K562 (cell line): ENCODE results near the gene ERMN.

ENCODE experiments used
- CBX2 ChIP-seq: fragments of 200-600 bp; sonication (generic); IDR thresholded peaks from one replicate; pipeline ENCODE4 v1.6.1; 2012; ENCODE audit warnings: mild to moderate bottlenecking, low read length, inconsistent platforms; ENCODE audit not compliant: insufficient read depth, poor library complexity, severe bottlenecking
- EGR1 ChIP-seq: fragments of 450-650 bp; conservative IDR thresholded peaks from 2 replicates; pipeline ENCODE4 v1.6.1; 2017; ENCODE audit warnings: mild to moderate bottlenecking
- MYBL2 ChIP-seq, 2 experiments: fragments of 450-650 bp in 1 of 2; sonication (generic) in 1 of 2; formaldehyde crosslinking in 1 of 2; IDR thresholded peaks; 2 replicates each; pipeline versions ENCODE4 v1.6.1 to v1.8.1; 2017 to 2022; ENCODE audit warnings: borderline replicate concordance in 1 of 2, inconsistent platforms in 1 of 2, low read depth in 1 of 2, mild to moderate bottlenecking in 1 of 2, missing genetic modification reagents in 1 of 2, moderate library complexity in 1 of 2
- SAFB ChIP-seq: fragments of 200-400 bp; formaldehyde crosslinking; IDR thresholded peaks from 2 replicates; pipeline ENCODE4 v1.6.1; 2017; ENCODE audit warnings: low read depth, low read length, borderline replicate concordance
- TF ChIP-seq, protein P1 (sequence below), 2 experiments: fragments of 450-650 bp in 1 of 2; IDR thresholded peaks; 2 replicates each; pipeline ENCODE4 v1.6.1; 2011 to 2017; ENCODE audit warnings: low read depth in 2 of 2, antibody characterized with exemption in 1 of 2, borderline replicate concordance in 1 of 2, low read length in 1 of 2, mild to moderate bottlenecking in 1 of 2, mixed read lengths in 1 of 2; ENCODE audit not compliant: control insufficient read depth in 1 of 2

DNA sequence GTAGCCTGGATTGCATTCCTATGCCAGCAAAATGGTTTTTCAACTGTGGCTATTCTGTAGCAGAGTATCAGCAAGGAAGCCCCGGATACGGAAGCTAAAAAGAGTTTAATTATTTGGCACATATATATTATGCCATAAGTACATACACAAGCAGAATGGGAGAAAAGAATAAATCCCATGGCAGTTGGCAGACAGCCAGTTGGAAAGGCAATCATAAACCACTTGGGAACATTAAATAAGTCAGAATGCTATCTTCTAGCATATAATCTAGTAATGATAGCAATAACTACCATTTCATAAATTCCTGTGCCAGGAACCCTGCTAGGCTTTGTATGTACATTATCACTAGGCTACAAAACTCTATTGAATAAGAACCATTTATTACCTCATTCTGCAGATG lies 42.2 kb downstream of the ERMN start:
- TF ChIP-seq EGR1 (no peak), SAFB (no peak), MYBL2 (IDR thresholded peaks at IDR 0.05; ENCODE audit: low read depth) (no peak), MYBL2 (CRISPR knock-in tag; IDR thresholded peaks at IDR 0.05; ENCODE audit: borderline replicate concordance) (no peak), CBX2 (no peak)
- TF ChIP-seq, protein P1, sequence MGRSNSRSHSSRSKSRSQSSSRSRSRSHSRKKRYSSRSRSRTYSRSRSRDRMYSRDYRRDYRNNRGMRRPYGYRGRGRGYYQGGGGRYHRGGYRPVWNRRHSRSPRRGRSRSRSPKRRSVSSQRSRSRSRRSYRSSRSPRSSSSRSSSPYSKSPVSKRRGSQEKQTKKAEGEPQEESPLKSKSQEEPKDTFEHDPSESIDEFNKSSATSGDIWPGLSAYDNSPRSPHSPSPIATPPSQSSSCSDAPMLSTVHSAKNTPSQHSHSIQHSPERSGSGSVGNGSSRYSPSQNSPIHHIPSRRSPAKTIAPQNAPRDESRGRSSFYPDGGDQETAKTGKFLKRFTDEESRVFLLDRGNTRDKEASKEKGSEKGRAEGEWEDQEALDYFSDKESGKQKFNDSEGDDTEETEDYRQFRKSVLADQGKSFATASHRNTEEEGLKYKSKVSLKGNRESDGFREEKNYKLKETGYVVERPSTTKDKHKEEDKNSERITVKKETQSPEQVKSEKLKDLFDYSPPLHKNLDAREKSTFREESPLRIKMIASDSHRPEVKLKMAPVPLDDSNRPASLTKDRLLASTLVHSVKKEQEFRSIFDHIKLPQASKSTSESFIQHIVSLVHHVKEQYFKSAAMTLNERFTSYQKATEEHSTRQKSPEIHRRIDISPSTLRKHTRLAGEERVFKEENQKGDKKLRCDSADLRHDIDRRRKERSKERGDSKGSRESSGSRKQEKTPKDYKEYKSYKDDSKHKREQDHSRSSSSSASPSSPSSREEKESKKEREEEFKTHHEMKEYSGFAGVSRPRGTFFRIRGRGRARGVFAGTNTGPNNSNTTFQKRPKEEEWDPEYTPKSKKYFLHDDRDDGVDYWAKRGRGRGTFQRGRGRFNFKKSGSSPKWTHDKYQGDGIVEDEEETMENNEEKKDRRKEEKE (IDR thresholded peaks at IDR 0.05; ENCODE audit: borderline replicate concordance in 1 of 2, control insufficient read depth in 1 of 2, low read depth in 2 of 2, low read length in 1 of 2), result no peak
